Calu3 (cell line): ENCODE data around the gene FAM114A1. TPM values are rescaled to one million over a fixed set of nuclear protein-coding genes. Genes with fewer than 3 reads are reported as not detected.

Experiments
- BruUV-seq: library from RNA; stranded (reverse); fragments of 400-500 nt; replicated peaks from 2 replicates; lab custom pipeline; 2021; lab: Mats Ljungman, UMichigan
- CTCF ChIA-PET: fragments of 300-600 bp; sonication (Branson Sonifier 250); formaldehyde crosslinking; loops from one replicate; lab custom pipeline; 2022; ENCODE audit warnings: antibody characterized with exemption; lab: Charles Lee
- DNase-seq: peaks from one replicate; pipeline ENCODE4 v3.0.0; 2022
- H3K27ac Mint-ChIP-seq: one replicate; pipeline ENCODE4 v1.8.0; 2022; ENCODE audit warnings: mixed read lengths; ENCODE audit not compliant: unreplicated experiment
- H3K27me3 Mint-ChIP-seq: one replicate; pipeline ENCODE4 v1.8.0; 2022; ENCODE audit warnings: mixed read lengths; ENCODE audit not compliant: unreplicated experiment
- H3K36me3 Mint-ChIP-seq: one replicate; pipeline ENCODE4 v1.8.0; 2022; ENCODE audit warnings: mild to moderate bottlenecking, moderate library complexity, mixed read lengths; ENCODE audit not compliant: insufficient read depth, unreplicated experiment
- H3K4me1 Mint-ChIP-seq: one replicate; pipeline ENCODE4 v1.8.0; 2022; ENCODE audit warnings: mild to moderate bottlenecking, low read depth, mixed read lengths; ENCODE audit not compliant: unreplicated experiment
- H3K4me3 Mint-ChIP-seq: one replicate; pipeline ENCODE4 v1.8.0; 2022; ENCODE audit warnings: mild to moderate bottlenecking, low read depth, moderate library complexity, mixed read lengths; ENCODE audit not compliant: unreplicated experiment
- H3K9me3 Mint-ChIP-seq: one replicate; pipeline ENCODE4 v1.8.0; 2022; ENCODE audit warnings: low read depth, mixed read lengths; ENCODE audit not compliant: unreplicated experiment
- CTCF ChIP-seq: fragments of 200-600 bp; IDR thresholded peaks from one replicate; pipeline ENCODE4 v1.8.0; 2022; ENCODE audit warnings: antibody characterized with exemption; ENCODE audit not compliant: unreplicated experiment
- intact Hi-C: fragments of 100-400 bp; cut with micrococcal nuclease; formaldehyde crosslinking; loops from one replicate; pipeline ENCODE4 v1.10.0; 2022; ENCODE audit not compliant: unreplicated experiment
- total RNA-seq: library from RNA; stranded (reverse); gene quantifications from 2 replicates; pipeline ENCODE4 v1.2.3, GENCODE V29; 2022

The FAM114A1 gene
- total RNA-seq, 1 experiment from 2014 or later = 22.1 TPM

DNA sequence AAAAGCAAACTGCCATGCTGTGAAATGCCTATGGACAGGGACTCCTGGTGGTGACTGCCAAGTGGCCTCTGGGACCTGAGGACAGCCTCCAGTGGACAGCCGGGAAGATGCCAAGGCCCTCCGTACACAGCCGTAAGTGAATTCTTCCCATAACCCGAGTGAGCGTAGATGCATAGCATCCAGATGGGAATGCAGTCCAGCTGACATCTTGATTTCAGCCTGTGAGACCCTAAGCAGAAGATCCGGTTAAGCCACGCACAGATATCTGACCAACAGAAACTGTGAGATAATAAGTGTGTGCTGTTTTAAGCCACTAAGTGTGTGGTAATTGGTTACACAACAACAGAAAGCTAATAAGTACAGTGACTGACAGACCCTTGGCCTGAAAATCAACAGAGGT lies 108.7 kb downstream of the FAM114A1 start:
- Mint-ChIP-seq H3K4me3 (no peak overlapping the region), H3K27ac (no peak overlapping the region), H3K27me3 (no peaks in the 10 kb centered on the region), H3K4me1 (no peaks in the 10 kb centered on the region), H3K36me3 (peaks cover under 1% of the 10 kb centered on the region), H3K9me3 (no peaks in the 10 kb centered on the region)
- CTCF ChIA-PET = no interaction called here
- no peak for TF ChIP-seq CTCF
- intact Hi-C loops = no loop called here
- no TSS peak for BruUV-seq
- no peak for DNase-seq

GRCh38 chr4:38979081-38979480 lies 111.5 kb downstream of the FAM114A1 start:
- no peaks in the 10 kb centered on the region for H3K36me3 Mint-ChIP-seq
- CTCF ChIA-PET = no interaction called here
- intact Hi-C loops = no loop called here
- H3K4me3 Mint-ChIP-seq = no peak overlapping the region
- no peaks in the 10 kb centered on the region for H3K4me1 Mint-ChIP-seq
- no peak for DNase-seq
- TF ChIP-seq CTCF = no peak
- no peaks in the 10 kb centered on the region for H3K27me3 Mint-ChIP-seq
- no peaks in the 10 kb centered on the region for H3K9me3 Mint-ChIP-seq
- no TSS peak for BruUV-seq
- no peak overlapping the region for H3K27ac Mint-ChIP-seq

DNA sequence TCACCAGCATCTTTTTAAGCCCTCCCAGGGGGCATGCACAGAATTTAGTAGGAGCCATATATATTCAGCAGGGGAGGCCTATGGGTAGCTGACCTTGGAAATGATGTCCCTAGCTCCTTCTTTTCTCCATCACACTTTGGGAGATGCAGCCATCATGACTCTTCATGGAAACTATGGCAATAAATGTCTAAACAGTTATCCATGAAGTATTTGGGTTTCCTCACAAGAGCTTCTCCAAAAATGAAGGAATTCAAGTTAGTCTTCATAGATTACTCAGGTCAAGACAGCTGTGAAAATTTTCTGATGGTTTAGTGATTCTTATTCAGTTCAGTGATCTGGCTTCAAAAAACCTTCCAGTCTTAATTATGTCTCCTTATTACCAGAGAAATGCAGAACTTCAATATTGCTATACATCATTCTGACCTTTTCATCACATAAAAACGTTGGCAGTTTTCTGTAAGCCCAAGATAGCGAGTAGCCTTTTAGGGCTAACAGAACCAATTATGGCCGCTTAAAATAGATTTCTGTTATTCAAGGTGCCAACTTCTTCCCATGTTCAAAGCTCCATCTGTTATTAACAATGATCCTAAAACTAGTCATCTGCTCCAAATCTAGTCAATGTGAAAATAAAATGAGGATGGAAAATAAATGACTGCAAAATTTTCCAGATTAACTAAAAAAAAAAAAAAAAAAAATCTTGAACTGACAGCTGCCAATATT lies 112.1 kb downstream of the FAM114A1 start:
- intact Hi-C loops = no loop called here
- H3K9me3 Mint-ChIP-seq = no peaks in the 10 kb centered on the region
- H3K27ac Mint-ChIP-seq = no peak overlapping the region
- CTCF ChIA-PET = no interaction called here
- BruUV-seq = no TSS peak
- H3K4me3 Mint-ChIP-seq = no peak overlapping the region
- TF ChIP-seq CTCF = no peak
- no peaks in the 10 kb centered on the region for H3K27me3 Mint-ChIP-seq
- no peaks in the 10 kb centered on the region for H3K36me3 Mint-ChIP-seq
- no peaks in the 10 kb centered on the region for H3K4me1 Mint-ChIP-seq
- no peak for DNase-seq

- no peak for DNase-seq
- no TSS peak for BruUV-seq
- no peaks in the 10 kb centered on the region for H3K27me3 Mint-ChIP-seq
- TF ChIP-seq CTCF = no peak
- H3K4me1 Mint-ChIP-seq = no peaks in the 10 kb centered on the region
- H3K4me3 Mint-ChIP-seq = no peak overlapping the region
- no peak overlapping the region for H3K27ac Mint-ChIP-seq
- CTCF ChIA-PET = no interaction called here
- intact Hi-C loops = no loop called here
- no peaks in the 10 kb centered on the region for H3K9me3 Mint-ChIP-seq
- no peaks in the 10 kb centered on the region for H3K36me3 Mint-ChIP-seq
Measured at GRCh38 chr4:38980903-38981676, 113.5 kb downstream of the FAM114A1 start.
